Parathyroid adenoma (tissue), 2 donors: ENCODE measurements around the gene MBD2.
A peak's percentile ranks its signal among the peaks of the same experiment; 100 is the strongest.
"Not testable (repeated sequence)": the region's sequence is repeated elsewhere in the genome, so short reads cannot be mapped to it uniquely, and the experiment has no call there.

Experiments used
- H2AFZ ChIP-seq: fragments of 300-600 bp; sonication (generic); one replicate; pipeline ENCODE4 v1.7.0; 2017; ENCODE audit warnings: antibody characterized with exemption, mild to moderate bottlenecking
- H3K27ac ChIP-seq: fragments of 300-600 bp; sonication (generic); one replicate; pipeline ENCODE4 v1.7.0; 2017
- H3K27me3 ChIP-seq: fragments of 300-600 bp; sonication (generic); one replicate; pipeline ENCODE4 v1.7.0; 2017; ENCODE audit warnings: low read length; ENCODE audit not compliant: control insufficient read depth, insufficient read depth
- H3K36me3 ChIP-seq: fragments of 300-600 bp; sonication (generic); one replicate; pipeline ENCODE4 v1.7.0; 2017; ENCODE audit warnings: low read length; ENCODE audit not compliant: control insufficient read depth, insufficient read depth
- H3K4me1 ChIP-seq: fragments of 300-600 bp; sonication (generic); one replicate; pipeline ENCODE4 v1.7.0; 2017; ENCODE audit warnings: control low read depth
- H3K4me2 ChIP-seq: fragments of 300-600 bp; sonication (generic); one replicate; pipeline ENCODE4 v1.7.0; 2017; ENCODE audit warnings: low read length
- H3K4me3 ChIP-seq: fragments of 300-600 bp; sonication (generic); one replicate; pipeline ENCODE4 v1.7.0; 2017; ENCODE audit warnings: low read depth, low read length
- H3K79me2 ChIP-seq: fragments of 300-600 bp; sonication (generic); one replicate; pipeline ENCODE4 v1.7.0; 2017; ENCODE audit warnings: control low read depth
- H3K9ac ChIP-seq: fragments of 300-600 bp; sonication (generic); one replicate; pipeline ENCODE4 v1.7.0; 2017; ENCODE audit warnings: mild to moderate bottlenecking
- H3K9me3 ChIP-seq: fragments of 300-600 bp; sonication (generic); one replicate; pipeline ENCODE4 v1.7.0; 2017; ENCODE audit warnings: low read length; ENCODE audit not compliant: control insufficient read depth
- CTCF ChIP-seq: fragments of 300-600 bp; sonication (generic); IDR thresholded peaks from one replicate; pipeline ENCODE4 v1.7.0; 2017; ENCODE audit warnings: antibody characterized with exemption, mild to moderate bottlenecking
- donor health status: primary hyperparathyroidism.

Gene MBD2

GRCh38 chr18:54222922-54223567 is 1.4 kb downstream of the MBD2 start:
- no peaks in the 10 kb centered on the region for H3K27me3 ChIP-seq
- peak overlapping the region; percentile 24 for H3K27ac ChIP-seq
- H3K9ac ChIP-seq: no peak overlapping the region
- H3K79me2 ChIP-seq: peaks cover 25% of the 10 kb centered on the region
- H3K4me2 ChIP-seq: peak overlapping the region; percentile 57
- H2AFZ ChIP-seq: peak overlapping the region; percentile 39
- peak overlapping the region; percentile 41 for H3K4me3 ChIP-seq
- H3K9me3 ChIP-seq: no peaks in the 10 kb centered on the region
- H3K36me3 ChIP-seq: no peaks in the 10 kb centered on the region
- TF ChIP-seq CTCF: peak; percentile 29
- peaks cover 7% of the 10 kb centered on the region for H3K4me1 ChIP-seq

DNA sequence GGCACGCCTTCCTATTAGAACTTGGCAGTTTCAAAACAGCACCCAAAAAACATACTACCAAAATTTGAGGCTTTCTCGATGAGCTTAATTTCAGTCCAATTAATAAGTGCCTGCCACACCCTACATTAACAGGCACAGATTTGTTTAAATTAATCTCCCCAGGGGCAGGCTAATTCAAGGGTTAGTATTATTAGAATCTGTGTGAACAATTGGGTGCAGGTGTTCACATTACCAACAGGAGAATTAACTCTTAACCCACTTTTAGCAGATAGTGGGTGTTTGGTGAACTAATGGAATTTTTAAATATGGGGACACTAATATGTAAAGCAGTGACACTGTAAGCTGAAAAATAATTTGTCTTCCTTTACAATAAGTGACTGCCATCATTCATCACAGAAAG is 4.1 kb downstream of the MBD2 start:
- Histone ChIP-seq H3K79me2 (peaks cover 26% of the 10 kb centered on the region), H3K4me3 (no peak overlapping the region), H3K27me3 (no peaks in the 10 kb centered on the region), H3K9me3 (no peaks in the 10 kb centered on the region), H3K4me1 (peaks cover 7% of the 10 kb centered on the region), H2AFZ (no peak overlapping the region), H3K9ac (no peak overlapping the region), H3K36me3 (no peaks in the 10 kb centered on the region), H3K27ac (no peak overlapping the region), H3K4me2 (no peak overlapping the region)
- no peak for TF ChIP-seq CTCF

DNA sequence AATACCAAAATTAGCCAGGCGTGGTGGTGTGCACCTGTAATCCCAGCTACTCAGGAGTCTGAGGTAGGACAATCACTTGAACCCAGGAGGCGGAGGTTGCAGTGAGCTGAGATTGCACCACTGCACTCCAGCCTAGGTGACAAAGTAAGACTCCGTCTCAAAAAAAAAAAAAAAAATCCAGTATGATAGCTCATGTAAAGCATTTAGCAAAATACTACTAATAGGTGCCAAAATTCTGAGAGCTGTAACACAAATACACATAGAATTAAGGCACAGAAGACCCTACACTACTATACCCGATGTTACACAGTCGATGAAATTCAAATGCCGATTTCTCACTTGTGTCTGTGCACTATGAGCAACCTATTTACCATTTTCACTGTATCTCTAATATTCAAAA is 5.7 kb downstream of the MBD2 start:
- not testable (repeated sequence) for H2AFZ ChIP-seq, H3K27ac ChIP-seq, H3K36me3 ChIP-seq, H3K27me3 ChIP-seq, H3K9ac ChIP-seq, H3K9me3 ChIP-seq, H3K4me2 ChIP-seq, H3K4me3 ChIP-seq, H3K4me1 ChIP-seq
- peaks cover 33% of the 10 kb centered on the region for H3K79me2 ChIP-seq

DNA sequence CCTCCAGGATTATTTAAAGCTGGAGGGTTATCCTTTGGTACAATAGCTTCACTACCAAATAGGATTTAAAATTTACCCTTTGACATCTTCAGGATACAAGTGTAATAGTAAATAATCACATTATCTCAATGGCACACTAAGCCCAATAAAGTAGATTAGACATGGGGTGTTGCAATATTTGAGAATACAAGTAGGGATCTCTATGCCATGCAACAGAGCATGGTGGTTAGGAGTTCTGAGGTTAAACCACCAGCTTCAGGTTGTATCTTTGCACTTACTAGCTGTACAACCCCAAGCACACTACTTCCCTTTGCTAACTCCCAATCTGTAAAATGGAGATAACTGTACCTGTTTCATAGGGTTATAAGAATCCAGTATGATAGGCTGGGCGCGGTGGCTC is 6.2 kb downstream of the MBD2 start:
- TF ChIP-seq CTCF: no peak
- peaks cover 7% of the 10 kb centered on the region for H3K4me1 ChIP-seq
- peaks cover 35% of the 10 kb centered on the region for H3K79me2 ChIP-seq
- H3K27me3 ChIP-seq: no peaks in the 10 kb centered on the region
- H3K36me3 ChIP-seq: no peaks in the 10 kb centered on the region
- H3K4me2 ChIP-seq: no peak overlapping the region
- no peak overlapping the region for H3K4me3 ChIP-seq
- H3K27ac ChIP-seq: no peak overlapping the region
- H3K9ac ChIP-seq: no peak overlapping the region
- H2AFZ ChIP-seq: no peak overlapping the region
- H3K9me3 ChIP-seq: no peaks in the 10 kb centered on the region

- Histone ChIP-seq H3K27me3 (no peaks in the 10 kb centered on the region), H3K4me1 (peaks cover 5% of the 10 kb centered on the region)
Measured at GRCh38 chr18:54217624-54218023, 6.8 kb downstream of the MBD2 start.

More at GRCh38 chr18:54217624-54218023, 6.8 kb downstream of the MBD2 start:
- Histone ChIP-seq H3K9ac (no peak overlapping the region), H3K36me3 (no peaks in the 10 kb centered on the region), H3K27ac (no peak overlapping the region), H3K4me2 (no peak overlapping the region), H3K4me3 (no peak overlapping the region), H2AFZ (no peak overlapping the region), H3K9me3 (no peaks in the 10 kb centered on the region), H3K79me2 (peaks cover 35% of the 10 kb centered on the region)
- TF ChIP-seq CTCF: no peak
